ENCODE measurements around the gene ZBTB37.
"Not testable (repeated sequence)": the region's sequence is repeated elsewhere in the genome, so short reads cannot be mapped to it uniquely, and the experiment has no call there.

ZBTB37 gene, protein sequence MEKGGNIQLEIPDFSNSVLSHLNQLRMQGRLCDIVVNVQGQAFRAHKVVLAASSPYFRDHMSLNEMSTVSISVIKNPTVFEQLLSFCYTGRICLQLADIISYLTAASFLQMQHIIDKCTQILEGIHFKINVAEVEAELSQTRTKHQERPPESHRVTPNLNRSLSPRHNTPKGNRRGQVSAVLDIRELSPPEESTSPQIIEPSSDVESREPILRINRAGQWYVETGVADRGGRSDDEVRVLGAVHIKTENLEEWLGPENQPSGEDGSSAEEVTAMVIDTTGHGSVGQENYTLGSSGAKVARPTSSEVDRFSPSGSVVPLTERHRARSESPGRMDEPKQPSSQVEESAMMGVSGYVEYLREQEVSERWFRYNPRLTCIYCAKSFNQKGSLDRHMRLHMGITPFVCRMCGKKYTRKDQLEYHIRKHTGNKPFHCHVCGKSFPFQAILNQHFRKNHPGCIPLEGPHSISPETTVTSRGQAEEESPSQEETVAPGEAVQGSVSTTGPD

DNA sequence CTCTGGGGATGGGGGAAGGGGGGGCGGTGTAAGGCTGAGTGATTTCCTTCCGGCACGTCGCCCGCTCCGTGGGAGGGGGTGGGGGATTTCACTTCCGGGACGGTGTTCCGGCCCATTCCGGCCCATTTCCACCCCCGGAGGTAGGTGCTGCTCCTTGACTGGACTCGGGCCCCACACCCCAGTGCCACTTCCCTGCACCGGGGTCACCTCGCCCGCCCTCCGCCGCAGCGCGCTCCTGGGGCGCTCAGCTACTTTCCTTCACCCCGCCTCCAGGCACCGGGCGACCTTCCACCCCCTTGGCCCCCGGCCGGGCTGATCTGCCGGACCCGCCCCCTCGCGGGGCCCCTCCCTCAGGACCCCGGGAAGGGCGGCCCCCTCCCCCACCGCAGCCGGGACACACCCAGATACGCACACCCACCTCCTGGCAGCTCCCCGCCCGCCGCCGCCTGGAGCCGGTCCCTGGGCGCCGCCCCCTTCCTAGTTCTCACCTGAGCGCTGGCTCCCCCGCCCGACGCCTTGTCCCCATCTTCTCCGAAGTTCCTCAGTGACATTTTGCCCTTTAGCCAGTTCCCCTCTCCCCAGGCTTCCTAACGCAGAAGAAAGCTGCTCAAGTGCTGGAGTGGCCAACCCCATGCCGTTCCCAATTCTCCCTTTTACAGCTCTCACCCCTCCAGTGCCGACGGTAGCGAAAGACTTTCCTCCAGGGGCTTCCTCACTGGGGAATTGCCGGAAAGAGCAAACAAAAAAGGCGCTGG lies at the start of gene ZBTB37:
Gene ZBTB37, plus strand, starts transcription at position 115 of the 755 bp plus-strand sequence. CDS start 1,846 bp downstream, outside the sequence.
- no peak for FAIRE-seq

DNA sequence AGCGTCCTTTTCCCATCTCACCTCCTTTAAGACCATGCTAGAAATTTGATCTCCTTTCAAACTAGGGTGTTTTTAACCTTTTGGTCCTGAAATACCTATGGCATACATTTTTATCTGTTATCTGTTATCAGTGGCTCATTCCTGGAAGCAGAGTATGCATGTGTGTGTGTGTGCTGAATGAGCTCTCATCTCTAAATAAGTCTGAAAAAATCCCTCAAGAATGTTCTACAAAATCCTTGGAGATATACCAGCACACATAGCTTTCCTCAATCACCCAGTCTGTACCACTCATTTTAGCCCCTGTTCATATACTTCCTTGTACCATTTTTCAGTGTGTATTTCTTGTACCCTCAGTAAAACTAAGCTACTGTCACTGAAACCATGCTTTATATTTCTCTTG lies 49.7 kb upstream of the ZBTB37 start:
- FAIRE-seq, result no peak

DNA sequence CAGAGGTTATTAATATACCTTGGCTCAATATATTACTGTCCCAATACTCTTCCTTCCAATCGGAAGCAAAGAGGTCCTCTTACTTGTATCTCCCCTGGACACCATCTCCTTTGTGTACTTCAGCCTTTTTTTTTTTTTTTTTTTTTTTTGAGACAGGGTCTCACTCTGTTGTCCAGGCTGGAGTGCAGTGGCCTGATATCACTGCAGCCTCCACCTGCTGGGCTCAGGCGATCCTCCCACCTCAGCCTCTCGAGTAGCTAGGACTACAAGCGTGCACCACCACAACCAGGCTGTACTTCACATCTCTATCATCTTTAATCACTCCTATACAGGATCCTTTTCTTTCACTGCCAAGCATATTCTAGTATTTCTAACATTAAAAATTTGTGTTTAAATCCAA lies 46.5 kb upstream of the ZBTB37 start:
- FAIRE-seq, result no peak

DNA sequence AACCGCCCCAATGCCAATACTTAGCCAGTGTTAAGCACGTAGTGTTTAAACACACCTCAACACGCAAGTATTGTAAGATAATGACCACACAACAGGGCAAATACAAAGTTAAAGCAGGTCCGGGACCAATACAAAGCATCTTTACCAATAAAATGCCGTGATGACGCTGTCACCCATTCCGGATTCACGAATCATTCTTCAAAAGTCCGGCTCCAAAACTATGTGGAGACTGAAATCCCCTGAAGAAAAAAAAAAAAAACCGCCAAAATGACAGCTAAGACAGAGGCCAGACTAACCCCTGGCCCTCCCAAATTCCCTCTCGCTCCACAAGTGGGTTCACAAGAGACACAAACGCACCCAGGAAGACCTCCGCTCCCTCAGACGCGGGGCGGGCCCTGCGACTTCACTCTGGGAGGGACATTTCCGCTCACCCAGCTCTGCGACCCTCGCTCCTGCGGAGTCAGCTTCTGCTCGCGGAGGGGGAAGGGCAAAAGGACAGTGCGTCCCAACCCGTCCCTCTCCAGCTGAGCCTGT lies 44.3 kb upstream of the ZBTB37 start:
- FAIRE-seq, result no peak

DNA sequence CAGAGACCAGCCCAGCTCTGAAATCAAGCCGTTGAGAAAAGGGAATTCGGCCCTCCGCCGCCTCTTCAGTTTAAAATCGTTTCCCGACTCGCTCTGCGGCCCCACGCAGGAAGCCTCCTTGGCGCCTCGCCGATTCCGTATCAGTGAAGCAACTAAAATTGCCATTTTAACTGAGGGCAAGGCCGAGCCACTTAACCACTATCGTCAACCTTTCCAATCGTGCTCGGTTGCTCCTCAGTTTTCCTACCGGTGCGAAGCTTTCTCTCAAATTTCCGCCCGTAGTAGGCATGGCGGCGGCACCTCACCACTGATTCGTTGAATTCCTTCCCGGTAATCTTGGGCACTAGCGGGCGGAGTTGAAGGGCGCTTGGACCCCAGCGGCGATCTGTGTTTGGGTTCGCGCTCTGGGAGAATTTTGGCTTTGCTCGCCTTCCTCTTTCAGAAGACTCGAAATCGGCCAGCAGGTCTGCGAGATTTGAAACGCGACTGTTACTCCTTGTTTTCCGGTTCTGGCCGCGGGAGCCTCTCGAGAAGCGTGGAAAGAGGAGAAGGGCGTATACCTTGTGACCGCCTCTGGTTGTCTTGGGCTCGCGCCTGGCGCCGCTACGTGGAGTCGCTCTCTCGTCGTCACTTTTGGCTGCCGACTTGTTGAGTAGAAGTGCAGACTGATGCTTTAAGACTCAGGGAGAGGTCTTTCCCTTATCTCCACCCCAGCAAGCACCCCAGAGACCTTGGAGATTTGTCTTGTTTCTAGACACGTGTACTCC lies 43.7 kb upstream of the ZBTB37 start, which contains the start of the genes CENPL and DARS2:
Gene CENPL, minus strand, starts transcription at position 569 of the 767 bp plus-strand sequence. CDS start 13,584 bp downstream, outside the sequence.
Gene DARS2, plus strand, starts transcription at position 359 of the 767 bp plus-strand sequence. CDS start 557 bp downstream, outside the sequence.
- FAIRE-seq, result peak; percentile 98

DNA sequence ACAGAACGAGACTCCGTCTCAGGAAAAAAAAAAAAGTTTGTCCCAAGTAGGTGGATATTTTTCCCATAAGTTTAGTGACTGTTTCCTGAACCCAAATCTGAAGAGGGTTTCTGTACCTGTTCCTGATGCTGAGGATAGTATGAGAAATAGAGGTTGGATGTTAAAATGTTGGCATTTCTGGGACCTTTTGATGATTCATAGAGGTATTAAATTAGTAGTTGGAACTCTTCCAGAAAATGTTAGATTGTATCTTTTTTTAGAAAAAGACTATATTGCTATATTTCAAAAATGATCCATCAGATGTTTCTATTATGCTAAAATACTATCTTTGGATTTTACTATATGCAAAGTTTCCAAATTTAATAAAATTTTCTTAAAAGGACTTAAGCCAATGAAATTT lies 40.6 kb upstream of the ZBTB37 start:
- FAIRE-seq, result no peak

DNA sequence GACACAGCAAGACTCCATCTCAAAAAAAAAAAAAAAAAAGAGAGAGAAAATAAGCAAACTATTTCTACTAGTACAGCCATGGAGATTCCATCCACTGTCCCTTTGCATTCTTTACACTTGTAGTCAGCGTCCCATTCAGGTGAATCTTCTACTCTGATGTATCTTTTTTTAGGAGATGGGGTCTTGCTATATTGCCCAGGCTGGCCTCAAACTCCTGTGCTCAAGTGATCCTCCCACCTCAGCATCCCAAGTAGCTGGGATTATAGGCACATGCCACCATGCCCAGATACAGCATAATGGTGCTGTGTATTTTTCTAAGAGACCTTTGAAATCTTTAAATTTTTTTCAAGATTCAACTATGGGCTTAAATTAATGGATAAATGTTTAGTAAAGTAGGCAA lies 35.4 kb upstream of the ZBTB37 start:
- no peak for FAIRE-seq

DNA sequence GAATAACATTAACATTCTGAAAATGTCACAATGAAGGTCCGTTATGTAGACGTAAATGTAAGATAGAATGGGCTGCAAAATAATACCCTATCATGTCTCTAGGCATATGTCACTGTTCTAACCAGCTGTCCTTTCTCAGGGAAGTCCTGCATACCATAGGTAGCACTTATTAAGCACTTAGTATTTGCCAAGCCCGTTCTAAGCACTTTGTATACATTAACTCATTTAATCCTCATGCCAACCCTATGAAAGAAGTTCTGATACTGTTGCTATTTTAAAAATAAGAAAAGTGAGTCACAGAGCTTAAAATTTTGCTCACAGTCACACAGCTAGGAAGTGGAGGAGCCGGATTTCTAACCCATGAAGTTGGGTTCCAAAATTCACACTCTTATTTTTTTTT lies 16.1 kb upstream of the ZBTB37 start:
- FAIRE-seq, result no peak

DNA sequence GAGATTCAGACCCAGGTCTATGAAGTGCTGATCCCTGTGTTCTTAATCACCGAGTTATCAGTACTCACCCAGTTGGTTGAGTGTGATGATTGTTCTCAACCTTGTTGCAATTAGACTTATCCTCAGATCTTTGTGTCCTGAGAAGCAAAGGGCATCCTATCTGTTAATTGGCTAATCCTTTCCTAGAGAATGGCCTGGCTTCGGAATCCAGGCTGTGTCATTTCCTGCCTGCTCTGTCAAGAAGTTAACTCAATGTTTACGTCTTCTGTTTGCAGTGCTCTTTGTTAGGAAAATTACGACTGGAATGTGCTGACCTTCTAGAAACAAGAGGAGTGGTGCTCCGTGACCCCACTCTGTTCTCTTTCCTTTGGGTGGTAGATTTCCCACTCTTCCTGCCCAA lies 15.1 kb upstream of the ZBTB37 start:
- no peak for FAIRE-seq

DNA sequence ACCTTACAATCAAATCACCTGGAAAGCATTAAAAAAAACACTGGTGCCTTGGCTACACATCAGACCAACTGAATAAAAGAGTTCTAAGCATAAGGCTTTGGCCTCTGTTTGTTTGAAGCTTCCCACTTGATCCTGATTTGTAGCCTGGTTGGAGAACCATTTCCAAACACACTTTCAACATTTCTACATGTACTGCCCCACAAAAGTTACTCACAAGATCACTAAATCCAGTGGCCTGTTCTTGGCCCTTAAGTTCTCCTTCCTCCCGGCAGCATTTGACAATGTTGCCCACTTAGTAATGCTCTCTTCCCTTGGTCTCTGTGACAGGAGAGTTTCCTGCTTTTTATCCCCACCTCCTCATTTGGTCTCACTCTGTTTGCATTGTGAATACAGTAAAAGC lies 12.2 kb upstream of the ZBTB37 start:
- FAIRE-seq, result no peak

DNA sequence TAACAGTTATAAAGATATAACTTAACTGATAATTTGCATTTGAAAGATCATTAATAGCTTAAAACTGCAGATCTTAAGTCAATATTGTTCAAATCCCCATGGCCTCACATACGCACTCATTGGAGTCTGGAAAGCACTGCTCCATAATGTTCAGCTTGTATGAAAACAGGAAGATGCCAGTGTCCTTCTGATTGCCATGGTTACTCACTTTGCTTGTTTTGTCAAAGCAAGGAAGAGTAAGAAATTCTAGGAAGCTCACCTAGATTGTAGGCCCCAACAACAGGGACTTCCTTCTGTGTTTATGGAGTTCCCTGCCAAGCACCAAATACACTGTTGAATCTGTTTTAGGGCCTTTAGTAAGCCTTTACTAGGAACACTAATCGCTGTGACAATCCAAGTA lies 11.3 kb upstream of the ZBTB37 start:
- FAIRE-seq, result no peak

DNA sequence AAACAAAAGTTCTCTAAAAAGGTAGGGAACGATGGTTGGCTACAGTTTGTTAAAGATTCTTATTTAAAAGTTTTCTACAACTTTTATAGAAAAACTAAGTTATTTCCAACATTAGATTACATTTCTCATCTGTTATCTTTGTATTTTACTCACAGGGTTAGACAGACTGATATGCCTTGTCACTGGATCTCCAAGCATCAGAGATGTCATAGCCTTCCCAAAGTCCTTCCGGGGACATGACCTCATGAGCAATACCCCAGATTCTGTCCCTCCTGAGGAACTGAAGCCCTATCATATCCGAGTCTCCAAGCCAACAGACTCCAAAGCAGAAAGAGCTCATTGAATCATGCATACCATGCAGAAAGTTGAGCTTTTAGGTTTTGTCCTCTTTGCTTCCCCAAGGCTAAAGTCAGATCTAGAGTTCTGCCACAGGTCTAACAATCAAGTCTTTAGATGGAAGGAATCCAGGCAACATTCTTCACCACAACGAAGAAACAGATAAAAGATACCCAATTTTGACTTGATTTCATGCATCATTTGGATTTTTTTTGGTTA lies 10.7 kb upstream of the ZBTB37 start:
- FAIRE-seq, result no peak

DNA sequence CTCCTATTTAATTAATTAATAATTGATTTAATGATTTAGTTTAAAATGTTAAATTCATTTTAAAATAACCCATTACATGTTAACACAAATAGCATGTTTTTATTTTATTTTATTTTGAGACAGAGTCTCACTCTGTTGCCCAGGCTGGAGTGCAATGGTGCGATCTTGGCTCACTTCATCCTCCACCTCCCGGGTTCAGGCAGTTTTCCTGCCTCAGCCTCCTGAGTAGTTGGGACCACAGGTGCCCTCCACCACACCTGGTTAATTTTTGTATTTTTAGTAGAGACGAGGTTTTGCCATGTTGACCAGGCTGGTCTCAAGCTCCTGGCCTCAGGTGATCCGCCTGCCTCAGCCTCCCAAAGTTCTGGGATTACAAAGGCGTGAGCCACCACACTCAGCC lies 8.6 kb upstream of the ZBTB37 start:
- FAIRE-seq, result not testable (repeated sequence)

DNA sequence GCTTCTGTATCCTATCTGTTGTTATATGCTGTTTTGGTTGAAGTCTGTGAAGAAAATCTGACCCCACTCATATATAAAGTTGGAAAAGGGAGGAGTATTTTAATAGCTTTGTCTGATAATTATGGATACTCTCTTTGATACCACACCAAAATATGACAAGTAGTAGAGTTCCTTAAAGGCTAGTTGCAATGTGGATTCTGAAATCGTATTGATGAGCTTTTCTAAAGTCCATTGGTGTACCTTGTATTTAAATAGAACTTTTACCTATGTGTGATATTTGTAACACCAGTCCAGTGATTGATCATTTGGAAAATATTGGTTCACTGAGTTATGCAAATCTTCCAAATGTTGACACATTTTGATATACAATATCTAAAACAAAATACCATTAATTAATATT lies 8.1 kb upstream of the ZBTB37 start:
- no peak for FAIRE-seq

DNA sequence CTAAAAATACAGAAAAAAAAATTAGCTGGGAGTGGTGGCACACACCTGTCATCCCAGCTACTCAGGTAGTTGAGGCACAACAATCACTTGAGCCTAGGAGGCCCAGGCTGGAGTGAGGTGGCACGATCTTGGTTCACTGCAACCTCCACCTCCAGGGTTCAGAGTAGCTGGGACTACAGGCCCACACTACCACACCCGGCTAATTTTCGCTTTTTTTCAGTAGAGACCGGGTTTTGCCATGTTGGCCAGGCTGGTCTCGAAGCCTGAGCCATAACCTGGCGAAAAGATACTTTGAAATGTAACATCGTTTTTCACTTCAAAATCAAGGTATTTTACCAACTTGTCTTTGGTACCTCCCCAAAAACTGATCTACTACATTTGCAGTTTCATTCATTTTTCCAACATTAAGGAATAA lies 6.4 kb upstream of the ZBTB37 start:
- FAIRE-seq, result no peak

DNA sequence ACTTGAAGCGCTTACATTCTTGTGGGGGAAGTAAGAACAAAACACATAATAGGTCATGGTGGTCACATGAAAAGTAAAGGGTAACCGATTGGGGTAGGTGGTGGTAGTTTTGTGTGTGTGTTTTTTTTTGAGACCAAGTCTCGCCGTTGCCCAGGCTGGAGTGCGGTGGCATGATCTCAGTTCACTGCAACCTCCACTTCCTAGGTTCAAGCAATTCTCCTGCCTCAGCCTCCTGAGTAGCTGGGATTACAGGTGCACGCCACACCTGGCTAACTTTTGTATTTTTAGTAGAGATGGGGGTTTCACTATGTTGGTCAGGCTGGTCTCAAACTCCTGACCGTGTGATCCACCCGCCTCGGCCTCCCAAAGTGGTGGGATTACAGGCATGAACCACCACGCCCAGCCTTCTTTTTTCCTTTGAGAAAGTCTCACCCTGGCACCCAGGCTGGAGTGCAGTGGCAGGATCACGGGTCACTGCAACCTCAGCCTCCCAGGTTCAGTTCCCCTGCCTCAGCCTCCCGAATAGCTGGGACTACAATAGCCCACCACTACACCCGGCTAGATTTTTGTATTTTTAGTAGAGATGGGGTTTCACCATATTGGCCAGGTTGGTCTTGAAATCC lies 5.9 kb upstream of the ZBTB37 start:
- FAIRE-seq, result not testable (repeated sequence)

DNA sequence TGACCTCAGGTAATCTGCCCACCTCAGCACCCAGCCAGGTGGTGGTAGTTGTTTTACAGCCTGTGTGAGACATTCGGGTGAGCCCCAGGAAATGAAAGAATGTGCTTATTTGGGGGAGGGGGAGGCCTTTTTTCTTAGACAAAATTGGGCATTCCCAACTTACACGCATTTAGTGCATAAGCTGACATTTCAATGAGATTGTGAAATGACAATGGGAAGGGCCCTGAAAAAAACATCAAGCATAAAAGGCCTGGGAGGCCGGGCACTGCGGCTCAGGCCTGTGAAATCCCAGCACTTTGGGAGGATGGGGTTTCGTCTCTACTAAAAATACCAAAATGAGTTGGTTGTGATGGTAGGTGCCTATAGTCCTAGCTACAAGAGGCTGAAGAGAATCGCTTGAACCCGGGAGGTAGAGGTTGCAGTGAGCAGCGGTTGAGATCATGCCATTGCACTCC lies 5.4 kb upstream of the ZBTB37 start:
- FAIRE-seq, result no peak

DNA sequence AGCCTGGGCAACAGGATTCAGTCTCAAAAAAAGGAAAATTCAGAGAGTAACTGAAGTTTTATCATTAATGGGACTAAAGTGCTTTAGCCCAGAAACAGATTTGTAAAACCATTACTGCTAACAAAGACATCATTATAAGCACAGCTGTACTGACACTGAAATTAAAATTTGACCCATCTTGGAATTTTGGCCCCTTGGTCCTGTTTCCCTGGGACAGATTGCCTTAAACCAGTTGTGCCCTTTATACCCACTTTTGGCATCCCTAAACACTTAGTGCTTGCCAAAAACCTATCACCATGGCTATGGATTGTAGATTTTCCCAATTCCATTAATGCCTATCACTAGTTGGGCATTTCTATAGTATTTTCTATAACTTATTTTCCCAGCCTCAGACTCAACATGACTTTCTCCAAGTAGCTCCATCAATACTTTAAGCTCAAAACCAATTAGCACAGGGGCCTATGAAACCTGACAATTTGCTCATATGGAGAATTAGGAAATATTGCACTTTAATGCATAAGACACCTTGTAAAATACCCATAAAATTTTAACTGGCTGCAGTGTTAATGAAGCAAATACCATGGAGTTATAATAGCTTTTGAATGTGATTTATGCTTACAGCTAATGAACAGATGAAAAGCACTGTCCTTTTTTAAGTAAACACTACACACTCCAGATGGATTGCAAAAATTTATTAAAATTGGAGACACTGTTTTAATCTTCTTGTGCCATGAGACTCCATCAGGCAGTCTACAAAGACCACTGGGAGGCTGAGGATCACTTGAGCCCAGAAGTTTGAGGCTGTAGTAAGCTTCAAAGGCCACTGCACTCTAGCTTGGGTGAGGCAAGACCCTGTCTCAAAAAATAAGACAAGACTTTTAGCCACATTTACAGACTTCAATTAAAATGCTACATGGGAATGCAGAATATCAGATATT lies 4.7 kb upstream of the ZBTB37 start:
- no peak for FAIRE-seq

DNA sequence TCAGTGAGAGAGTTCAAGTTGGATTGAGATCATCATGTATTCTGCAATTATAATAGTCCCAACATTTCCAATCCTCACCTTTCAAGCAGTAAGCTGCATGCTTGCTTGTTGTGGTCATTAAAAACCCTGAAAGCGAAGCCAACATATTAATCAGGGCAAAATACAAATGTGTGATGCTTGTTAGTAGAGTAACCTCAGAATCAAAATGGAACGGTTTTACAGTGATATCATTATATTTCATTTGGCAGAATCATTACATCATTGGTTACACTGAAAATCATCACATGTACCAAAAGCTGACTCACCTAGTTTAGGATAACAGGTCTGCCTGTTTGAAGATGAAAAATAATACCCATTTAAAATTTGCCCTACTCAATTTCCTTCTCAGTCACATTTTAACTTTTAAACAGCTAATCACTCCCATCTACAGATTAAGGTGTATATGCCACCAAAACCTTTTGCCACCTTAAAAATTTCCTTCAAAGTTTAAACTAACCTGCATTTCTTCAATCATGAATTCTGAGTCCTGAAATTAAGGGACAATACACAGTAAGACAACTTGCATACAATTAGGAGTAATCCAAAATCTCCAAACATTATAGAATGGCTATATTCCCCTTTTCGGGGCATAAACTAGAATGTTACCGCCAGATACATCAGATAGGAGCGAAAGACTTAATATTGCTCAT lies 3.9 kb upstream of the ZBTB37 start:
- FAIRE-seq, result no peak

Measured in A204.1 (cell line).